IMR-90 (cell line): Measurements from ENCODE around the gene BBIP1. TPM values are rescaled to one million over a fixed set of nuclear protein-coding genes. Genes with fewer than 3 reads are reported as not detected.
A peak's percentile ranks its signal among the peaks of the same experiment; 100 is the strongest.

Experiments used
- ATAC-seq: fragments of 200-7000 bp; cut with Tn5 transposase; 2 replicates; pipeline ENCODE4 v1.9.1; 2020; ENCODE audit warnings: low read depth, mild to moderate bottlenecking, moderate library complexity
- BruUV-seq: library from RNA; stranded (reverse); fragments of 400-500 nt; replicated peaks from 2 replicates; lab custom pipeline; 2021; lab: Mats Ljungman, UMichigan
- CTCF ChIA-PET: fragments of 300-600 bp; formaldehyde crosslinking; extraction: SDS; loops from one replicate; lab custom pipeline; 2021; ENCODE audit warnings: antibody characterized with exemption; lab: Yijun Ruan, JAX
- POLR2A ChIA-PET: fragments of 300-600 bp; sonication (Branson Sonifier 250); formaldehyde crosslinking; loops from one replicate; lab custom pipeline; 2022; ENCODE audit warnings: antibody characterized with exemption; ENCODE audit not compliant: unreplicated experiment; lab: Charles Lee
- DNase-seq: peaks from one replicate; pipeline ENCODE4 v3.0.0; 2013
- H2AFZ ChIP-seq: replicated peaks from 2 replicates; pipeline ENCODE3; 2013; ENCODE audit warnings: low read length, mild to moderate bottlenecking; ENCODE audit not compliant: poor library complexity
- H2AK5ac ChIP-seq: 2 replicates; pipeline ENCODE4 v1.6.1; 2013; ENCODE audit warnings: low read depth, low read length, inconsistent platforms
- H2AK9ac ChIP-seq: replicated peaks from 2 replicates; pipeline ENCODE3; 2013; ENCODE audit warnings: mild to moderate bottlenecking, low read depth, low read length, moderate library complexity; ENCODE audit not compliant: poor library complexity
- H2BK120ac ChIP-seq: 2 replicates; pipeline ENCODE4 v1.6.1; 2013; ENCODE audit warnings: low read depth, low read length, inconsistent platforms
- H2BK15ac ChIP-seq: 3 replicates; pipeline ENCODE4 v1.6.1; 2013; ENCODE audit warnings: low read depth, low read length, inconsistent platforms
- H2BK20ac ChIP-seq: 2 replicates; pipeline ENCODE4 v1.6.1; 2013; ENCODE audit warnings: low read depth, mild to moderate bottlenecking, inconsistent platforms, low read length, moderate library complexity
- H2BK5ac ChIP-seq: 2 replicates; pipeline ENCODE4 v1.6.1; 2013; ENCODE audit warnings: mild to moderate bottlenecking, low read depth, low read length, inconsistent platforms; ENCODE audit not compliant: poor library complexity, severe bottlenecking
- H3K14ac ChIP-seq: replicated peaks from 2 replicates; pipeline ENCODE4 v1.6.1; 2013; ENCODE audit warnings: low read depth, low read length, inconsistent platforms
- H3K18ac ChIP-seq: 2 replicates; pipeline ENCODE4 v1.6.1; 2013; ENCODE audit warnings: low read depth, low read length, control low read depth
- H3K23ac ChIP-seq: 2 replicates; pipeline ENCODE4 v1.6.1; 2013; ENCODE audit warnings: low read depth, low read length, inconsistent platforms
- H3K27ac ChIP-seq: 2 replicates; pipeline ENCODE4 v1.5.1; 2013; ENCODE audit warnings: mild to moderate bottlenecking, control low read depth, low read length; ENCODE audit not compliant: insufficient read depth
- H3K27me3 ChIP-seq: 2 replicates; pipeline ENCODE4 v1.6.1; 2013; ENCODE audit warnings: low read length; ENCODE audit not compliant: control insufficient read depth, insufficient read depth
- H3K36me3 ChIP-seq: 2 replicates; pipeline ENCODE4 v1.6.1; 2013; ENCODE audit warnings: low read length, mixed read lengths; ENCODE audit not compliant: control insufficient read depth, insufficient read depth
- H3K4ac ChIP-seq: 2 replicates; pipeline ENCODE4 v1.6.1; 2013; ENCODE audit warnings: low read depth, low read length, inconsistent platforms
- H3K4me1 ChIP-seq: 2 replicates; pipeline ENCODE4 v1.6.1; 2013; ENCODE audit warnings: low read length, mixed read lengths; ENCODE audit not compliant: control insufficient read depth, insufficient read depth
- H3K4me2 ChIP-seq: 2 replicates; pipeline ENCODE4 v1.6.1; 2013; ENCODE audit warnings: low read depth, mild to moderate bottlenecking, control low read depth, low read length, moderate library complexity
- H3K4me3 ChIP-seq: 2 replicates; pipeline ENCODE4 v1.5.1; 2013; ENCODE audit warnings: low read depth, mild to moderate bottlenecking, control low read depth, low read length, moderate library complexity; ENCODE audit not compliant: insufficient read depth
- H3K56ac ChIP-seq: 2 replicates; pipeline ENCODE4 v1.6.1; 2013; ENCODE audit warnings: low read length, inconsistent platforms; ENCODE audit not compliant: insufficient read depth; ENCODE audit errors: extremely low read depth
- H3K79me1 ChIP-seq, 2 experiments: 2 replicates each; pipeline ENCODE4 v1.6.1; 2013; ENCODE audit warnings: low read length in 2 of 2, inconsistent platforms in 1 of 2, low read depth in 1 of 2
- H3K9ac ChIP-seq: 2 replicates; pipeline ENCODE4 v1.6.1; 2013; ENCODE audit warnings: low read depth, low read length, control low read depth
- H3K9me1 ChIP-seq: 2 replicates; pipeline ENCODE4 v1.6.1; 2013; ENCODE audit warnings: low read length, inconsistent platforms; ENCODE audit not compliant: insufficient read depth
- H3K9me3 ChIP-seq: 2 replicates; pipeline ENCODE4 v1.6.1; 2013; ENCODE audit warnings: low read length; ENCODE audit not compliant: control insufficient read depth, insufficient read depth
- H4K20me1 ChIP-seq: 2 replicates; pipeline ENCODE4 v1.6.1; 2013; ENCODE audit warnings: low read length, inconsistent platforms; ENCODE audit not compliant: insufficient read depth
- H4K5ac ChIP-seq: 2 replicates; pipeline ENCODE4 v1.6.1; 2013; ENCODE audit warnings: mild to moderate bottlenecking, low read depth, low read length, control low read depth
- H4K8ac ChIP-seq, 2 experiments: 2 replicates each; pipeline ENCODE4 v1.6.1; 2013; ENCODE audit warnings: low read depth in 2 of 2, low read length in 2 of 2, control low read depth in 1 of 2, inconsistent platforms in 1 of 2
- H4K91ac ChIP-seq: 2 replicates; pipeline ENCODE4 v1.6.1; 2013; ENCODE audit warnings: low read depth, low read length, inconsistent platforms; ENCODE audit not compliant: insufficient read depth
- BHLHE40 ChIP-seq: fragments of 150-350 bp; IDR thresholded peaks from 2 replicates; pipeline ENCODE4 v1.6.1; 2016; ENCODE audit warnings: mild to moderate bottlenecking, low read depth, low read length
- CHD1 ChIP-seq: IDR thresholded peaks from 2 replicates; pipeline ENCODE4 v1.6.1; 2012; ENCODE audit warnings: low read depth, low read length, improper control_type of control experiment
- CTCF ChIP-seq: conservative IDR thresholded peaks from 2 replicates; pipeline ENCODE4 v1.5.1; 2012; ENCODE audit warnings: mild to moderate bottlenecking, low read depth, low read length, improper control_type of control experiment
- MXI1 ChIP-seq: IDR thresholded peaks from 2 replicates; pipeline ENCODE4 v1.6.1; 2012; ENCODE audit warnings: low read depth, mild to moderate bottlenecking, low read length, moderate library complexity, borderline replicate concordance
- NFE2L2 ChIP-seq: fragments of 150-350 bp; IDR thresholded peaks from 2 replicates; pipeline ENCODE4 v1.6.1; 2016; ENCODE audit warnings: low read depth, mild to moderate bottlenecking, low read length
- POLR2A ChIP-seq: IDR thresholded peaks from 2 replicates; pipeline ENCODE4 v1.6.1; 2012; ENCODE audit warnings: mild to moderate bottlenecking, low read depth, low read length
- RCOR1 ChIP-seq: IDR thresholded peaks from 2 replicates; pipeline ENCODE4 v1.6.1; 2012; ENCODE audit warnings: mild to moderate bottlenecking, low read length, improper control_type of control experiment; ENCODE audit not compliant: insufficient replicate concordance
- WGBS, 2 experiments: methylation state at CpG; one replicate each; pipeline versions ENCODE4 v1.1.5 to v1.1.7; 2013; ENCODE audit warnings: missing lambda C conversion rate in 2 of 2; ENCODE audit not compliant: insufficient read length in 1 of 2; ENCODE audit errors: extremely low coverage in 2 of 2; 5-methylcytosine and 5-hydroxymethylcytosine counted together
- dilution Hi-C: fragments of 300-500 bp; cut with HindIII; formaldehyde crosslinking; loops from one replicate; pipeline ENCODE4 v1.14.3; 2018; ENCODE audit warnings: low sequenced_read_pairs; ENCODE audit not compliant: unreplicated experiment
- in situ Hi-C: fragments of 300-500 bp; cut with MboI; formaldehyde crosslinking; loops from 3 replicates; pipeline ENCODE4 v1.14.3; 2019; ENCODE audit warnings: low sequenced_read_pairs, inconsistent platforms, mixed read lengths
- intact Hi-C: fragments of 100-400 bp; cut with micrococcal nuclease; formaldehyde crosslinking; loops from 2 replicates; pipeline ENCODE4 v1.10.0; 2022
- polyA plus RNA-seq, 3 experiments: library from polyadenylated mRNA; depleted of rRNA; stranded (reverse); fragments of >200 nt; gene quantifications; 2 replicates each; pipeline ENCODE4 v1.2.3, GENCODE V29; 2012; ENCODE audit warnings: low replicate concordance in 1 of 3
- total RNA-seq: library from RNA; depleted of rRNA; stranded (reverse); fragments of >200 nt; gene quantifications from 2 replicates; pipeline ENCODE4 v1.2.3, GENCODE V29; 2012

The BBIP1 gene
- total and polyA plus RNA-seq, 2 of the 4 experiments (the other 2 are of a cell fraction) = 17.4 to 19.9 TPM

GRCh38 chr10:110903280-110904278 lies 15.4 kb downstream of the BBIP1 start:
- Histone ChIP-seq H4K20me1 (no peaks in the 10 kb centered on the region), H3K27me3 (no peaks in the 10 kb centered on the region), H3K4me2 (no peak overlapping the region), H2BK5ac (peak overlapping the region; percentile 42), H3K18ac (peak overlapping the region; percentile 26; the same call in 1 of the 2 replicates), H4K8ac (peak overlapping the region in 1 of 2 experiments; percentile 68; a peak in 2 of 4 replicates), H2BK20ac (peak overlapping the region; percentile 54; the same call in 1 of the 2 replicates), H2AK9ac (no peak overlapping the region), H4K91ac (peak overlapping the region; percentile 70; the same call in 1 of the 2 replicates), H2AK5ac (peak overlapping the region; percentile 78; the same call in 1 of the 2 replicates), H3K4ac (peak overlapping the region; percentile 70), H3K56ac (no peak overlapping the region), H3K9ac (no peak overlapping the region), H3K79me1 (peaks cover 10 to 13% of the 10 kb centered on the region in 2 experiments; a peak in 3 of 4 replicates), H3K14ac (peak overlapping the region; percentile 86), H3K4me1 (peaks cover 6% of the 10 kb centered on the region), H3K23ac (no peak overlapping the region), H2BK15ac (peak overlapping the region; percentile 61; the same call in 1 of the 3 replicates), H3K9me1 (peaks cover 7% of the 10 kb centered on the region), H3K27ac (no peak overlapping the region), H2BK120ac (peak overlapping the region; percentile 53; the same call in 1 of the 2 replicates), H3K36me3 (peaks cover 9% of the 10 kb centered on the region), H3K4me3 (no peak overlapping the region), H4K5ac (0 out of 2 replicates have a peak overlapping the region, but pooled peaks have one; percentile 6), H2AFZ (no peak overlapping the region), H3K9me3 (no peaks in the 10 kb centered on the region)
- TF ChIP-seq NFE2L2 = no peak
- no peak for TF ChIP-seq POLR2A
- TF ChIP-seq RCOR1 = no peak
- no peak for TF ChIP-seq MXI1
- no peak for TF ChIP-seq BHLHE40
- TF ChIP-seq CTCF = no peak
- no peak for TF ChIP-seq CHD1
- dilution Hi-C loops (no loop called here), intact Hi-C loops (no loop called here), in situ Hi-C loops (no loop called here)
- CTCF ChIA-PET = interaction anchor here (1.6 kb wide), 1 partner anchor 10 kb away, joined by 5 read pairs; no protein-coding TSS in a partner anchor
- POLR2A ChIA-PET = interaction anchor here (0.6 kb wide), 1 partner anchor 14 kb away, joined by 20 read pairs; no protein-coding TSS in a partner anchor
- peak; percentile 26 for DNase-seq
- no TSS peak for BruUV-seq
- ATAC-seq = peak; percentile 52
- WGBS, 2 experiments = no CpG with 5 or more reads among the region's 3 CpGs
